ACC112 (cell line): ENCODE results near the gene GLIS2.

Experiments
- H2AFZ ChIP-seq: fragments of 200-600 bp; sonication (generic); one replicate; pipeline ENCODE4 v1.6.0; 2017; ENCODE audit warnings: antibody characterized with exemption, low read length; ENCODE audit not compliant: unreplicated experiment
- H3K27ac ChIP-seq: fragments of 200-600 bp; sonication (generic); 2 replicates; pipeline ENCODE4 v1.5.1; 2014; ENCODE audit warnings: low read depth, mild to moderate bottlenecking, antibody characterized with exemption, low read length, moderate library complexity
- H3K27me3 ChIP-seq: fragments of 200-600 bp; sonication (generic); 2 replicates; pipeline ENCODE4 v1.6.1; 2014; ENCODE audit warnings: mild to moderate bottlenecking, antibody characterized with exemption, low read length, moderate library complexity, mixed read lengths; ENCODE audit not compliant: insufficient read depth
- H3K36me3 ChIP-seq: fragments of 200-600 bp; sonication (generic); 2 replicates; pipeline ENCODE4 v1.6.1; 2016; ENCODE audit warnings: mild to moderate bottlenecking, antibody characterized with exemption, low read length, moderate library complexity, mixed read lengths; ENCODE audit not compliant: insufficient read depth
- H3K4me1 ChIP-seq: fragments of 200-600 bp; sonication (generic); one replicate; pipeline ENCODE4 v1.6.1; 2016; ENCODE audit warnings: low read length, mixed read lengths; ENCODE audit not compliant: insufficient read depth, unreplicated experiment, control insufficient read depth
- H3K4me3 ChIP-seq: fragments of 200-600 bp; sonication (generic); 2 replicates; pipeline ENCODE4 v1.5.1; 2014; ENCODE audit warnings: mild to moderate bottlenecking, low read depth, low read length
- H3K79me2 ChIP-seq: fragments of 200-600 bp; sonication (generic); one replicate; pipeline ENCODE4 v1.6.0; 2016; ENCODE audit warnings: low read length; ENCODE audit not compliant: control insufficient read depth, unreplicated experiment, insufficient read depth

GLIS2 gene

GRCh38 chr16:4315186-4316107 lies at the start of gene GLIS2:
Gene GLIS2, plus strand, starts transcription at chr16:4316067. Its CDS starts 16,214 bp downstream, at chr16:4332281.
- peak within 1 kb of the TSS; percentile 73 for H3K27ac ChIP-seq
- H3K36me3 ChIP-seq: no peaks in the 10 kb centered on the region
- peak within 1 kb of the TSS; percentile 85 for H3K4me3 ChIP-seq
- no peaks in the 10 kb centered on the region for H3K27me3 ChIP-seq
- peaks cover 34% of the 10 kb centered on the region for H3K4me1 ChIP-seq
- peak within 1 kb of the TSS; percentile 70 for H2AFZ ChIP-seq
- peaks cover 40% of the 10 kb centered on the region for H3K79me2 ChIP-seq

GRCh38 chr16:4266372-4266771 lies 49.5 kb upstream of the GLIS2 start:
- H3K27ac ChIP-seq: no peak overlapping the region
- H3K79me2 ChIP-seq: peaks cover 30% of the 10 kb centered on the region
- no peak overlapping the region for H3K4me3 ChIP-seq
- H3K36me3 ChIP-seq: peaks cover 7% of the 10 kb centered on the region; the same call in 1 of the 2 replicates
- no peaks in the 10 kb centered on the region for H3K27me3 ChIP-seq
- no peak overlapping the region for H2AFZ ChIP-seq
- peaks cover 14% of the 10 kb centered on the region for H3K4me1 ChIP-seq

- Histone ChIP-seq H3K79me2 (peaks cover 31% of the 10 kb centered on the region), H3K4me1 (peaks cover 7% of the 10 kb centered on the region), H3K36me3 (no peaks in the 10 kb centered on the region), H3K27ac (no peak overlapping the region), H3K27me3 (no peaks in the 10 kb centered on the region), H3K4me3 (no peak overlapping the region), H2AFZ (no peak overlapping the region)
Observed at GRCh38 chr16:4270091-4270490, 45.8 kb upstream of the GLIS2 start.

GRCh38 chr16:4270595-4270994 lies 45.3 kb upstream of the GLIS2 start:
- H3K27me3 ChIP-seq: no peaks in the 10 kb centered on the region
- H3K36me3 ChIP-seq: no peaks in the 10 kb centered on the region
- H3K4me1 ChIP-seq: peaks cover 7% of the 10 kb centered on the region
- H2AFZ ChIP-seq: no peak overlapping the region
- peaks cover 31% of the 10 kb centered on the region for H3K79me2 ChIP-seq
- H3K4me3 ChIP-seq: peak overlapping the region; percentile 96
- H3K27ac ChIP-seq: no peak overlapping the region

- peaks cover 31% of the 10 kb centered on the region for H3K79me2 ChIP-seq
Observed at GRCh38 chr16:4271176-4272113, 44.4 kb upstream of the GLIS2 start.

GRCh38 chr16:4272114-4272956 lies 43.5 kb upstream of the GLIS2 start:
- H3K4me1 ChIP-seq: peaks cover 7% of the 10 kb centered on the region
- no peaks in the 10 kb centered on the region for H3K27me3 ChIP-seq
- H2AFZ ChIP-seq: peak overlapping the region; percentile 61
- peak overlapping the region; percentile 96 for H3K4me3 ChIP-seq
- no peaks in the 10 kb centered on the region for H3K36me3 ChIP-seq
- peak overlapping the region; percentile 38; the same call in 1 of the 2 replicates for H3K27ac ChIP-seq
- H3K79me2 ChIP-seq: peaks cover 28% of the 10 kb centered on the region

More at GRCh38 chr16:4271176-4272113, 44.4 kb upstream of the GLIS2 start:
- Histone ChIP-seq H3K27me3 (no peaks in the 10 kb centered on the region), H3K4me3 (peak overlapping the region; percentile 96), H3K27ac (peak overlapping the region; percentile 85), H3K4me1 (peaks cover 7% of the 10 kb centered on the region), H2AFZ (peak overlapping the region; percentile 61), H3K36me3 (no peaks in the 10 kb centered on the region)

- H3K36me3 ChIP-seq: no peaks in the 10 kb centered on the region
- H3K79me2 ChIP-seq: peaks cover 20% of the 10 kb centered on the region
- H3K4me1 ChIP-seq: peaks cover 7% of the 10 kb centered on the region
- peak overlapping the region; percentile 55 for H2AFZ ChIP-seq
- no peaks in the 10 kb centered on the region for H3K27me3 ChIP-seq
- peak overlapping the region; percentile 50 for H3K27ac ChIP-seq
- peak overlapping the region; percentile 96 for H3K4me3 ChIP-seq
Observed at GRCh38 chr16:4273858-4274311, 42.0 kb upstream of the GLIS2 start.

GRCh38 chr16:4275861-4276260 lies 40.0 kb upstream of the GLIS2 start:
- H3K27ac ChIP-seq: no peak overlapping the region
- peaks cover 1% of the 10 kb centered on the region for H3K4me1 ChIP-seq
- H3K4me3 ChIP-seq: no peak overlapping the region
- H3K79me2 ChIP-seq: peaks cover 6% of the 10 kb centered on the region
- no peaks in the 10 kb centered on the region for H3K27me3 ChIP-seq
- H2AFZ ChIP-seq: no peak overlapping the region
- no peaks in the 10 kb centered on the region for H3K36me3 ChIP-seq

GRCh38 chr16:4277987-4278513 lies 37.8 kb upstream of the GLIS2 start:
- Histone ChIP-seq H3K79me2 (no peaks in the 10 kb centered on the region), H2AFZ (no peak overlapping the region), H3K4me1 (no peaks in the 10 kb centered on the region), H3K27me3 (no peaks in the 10 kb centered on the region), H3K36me3 (no peaks in the 10 kb centered on the region), H3K4me3 (no peak overlapping the region), H3K27ac (no peak overlapping the region)
